ENCODE data around the gene SRSF3. TPM values are rescaled to one million over a fixed set of nuclear protein-coding genes. Genes with fewer than 3 reads are reported as not detected.
"Not testable (repeated sequence)": the region's sequence is repeated elsewhere in the genome, so short reads cannot be mapped to it uniquely, and the experiment has no call there.

SRSF3 gene
- polyA plus RNA-seq, 4 donors: 115 to 400 (median 219) TPM

- DNase-seq (no peak), FAIRE-seq (no peak)
- peak overlapping the region; percentile 49 to 98 (median 79) for H3K4me3 ChIP-seq (ENCODE audit: low read depth in 1 of 3, low read length in 3 of 3)
- peaks cover 20 to 32% (median 27%) of the 10 kb centered on the region in 3 donors for H3K36me3 ChIP-seq (ENCODE audit: control insufficient read depth in 3 of 3, insufficient read depth in 2 of 3, low read depth in 1 of 3, low read length in 3 of 3)
- no peaks in the 10 kb centered on the region for H3K9me3 ChIP-seq (ENCODE audit: control insufficient read depth in 2 of 2, insufficient read depth in 1 of 2, low read depth in 1 of 2, low read length in 1 of 2)
- WGBS, 3 donors: 0 to 1% (median 0%) methylated on average over 5 of the region's 5 CpGs
- peak overlapping the region in 2 of 3 donors; percentile 44 to 95 for H3K27ac ChIP-seq (ENCODE audit: low read depth in 1 of 3, low read length in 2 of 3)
- peaks cover 2 to 32% (median 10%) of the 10 kb centered on the region in 3 donors for H3K4me1 ChIP-seq (ENCODE audit: control insufficient read depth in 3 of 3, insufficient read depth in 2 of 3, low read depth in 1 of 3, low read length in 2 of 3)
- H3K27me3 ChIP-seq (ENCODE audit: control insufficient read depth in 3 of 3, insufficient read depth in 3 of 3, low read length in 3 of 3): no peaks in the 10 kb centered on the region
Observed at GRCh38 chr6:36596356-36596755, 2.2 kb downstream of the SRSF3 start.

- peak overlapping the region in 1 of 3 donors; percentile 25 for H3K27ac ChIP-seq (ENCODE audit: low read depth in 1 of 3, low read length in 2 of 3)
Observed at GRCh38 chr6:36597775-36598174, 3.6 kb downstream of the SRSF3 start.

GRCh38 chr6:36598326-36598725 is 4.2 kb downstream of the SRSF3 start:
- H3K27me3 ChIP-seq (ENCODE audit: control insufficient read depth in 3 of 3, insufficient read depth in 3 of 3, low read length in 3 of 3): no peaks in the 10 kb centered on the region
- no peaks in the 10 kb centered on the region for H3K9me3 ChIP-seq (ENCODE audit: control insufficient read depth in 2 of 2, insufficient read depth in 1 of 2, low read depth in 1 of 2, low read length in 1 of 2)
- WGBS, 3 donors: 2 to 18% (median 10%) methylated on average over 9 of the region's 9 CpGs
- FAIRE-seq: no peak
- DNase-seq: no peak
- H3K36me3 ChIP-seq (ENCODE audit: control insufficient read depth in 3 of 3, insufficient read depth in 2 of 3, low read depth in 1 of 3, low read length in 3 of 3): peaks cover 23 to 35% (median 30%) of the 10 kb centered on the region in 3 donors
- peak overlapping the region in 2 of 3 donors; percentile 37 to 98 for H3K4me3 ChIP-seq (ENCODE audit: low read depth in 1 of 3, low read length in 3 of 3)
- peaks cover 2 to 36% (median 10%) of the 10 kb centered on the region in 3 donors for H3K4me1 ChIP-seq (ENCODE audit: control insufficient read depth in 3 of 3, insufficient read depth in 2 of 3, low read depth in 1 of 3, low read length in 2 of 3)
- peak overlapping the region in 2 of 3 donors; percentile 25 to 52 for H3K27ac ChIP-seq (ENCODE audit: low read depth in 1 of 3, low read length in 2 of 3)

More at GRCh38 chr6:36597775-36598174, 3.6 kb downstream of the SRSF3 start:
- WGBS, 3 donors: 4 to 9% (median 5%) methylated on average over 1 of the region's 1 CpG
- H3K9me3 ChIP-seq (ENCODE audit: control insufficient read depth in 2 of 2, insufficient read depth in 1 of 2, low read depth in 1 of 2, low read length in 1 of 2): no peaks in the 10 kb centered on the region
- FAIRE-seq (no peak), DNase-seq (no peak)
- H3K27me3 ChIP-seq (ENCODE audit: control insufficient read depth in 3 of 3, insufficient read depth in 3 of 3, low read length in 3 of 3): no peaks in the 10 kb centered on the region
- peak overlapping the region in 2 of 3 donors; percentile 79 to 98 for H3K4me3 ChIP-seq (ENCODE audit: low read depth in 1 of 3, low read length in 3 of 3)
- H3K4me1 ChIP-seq (ENCODE audit: control insufficient read depth in 3 of 3, insufficient read depth in 2 of 3, low read depth in 1 of 3, low read length in 2 of 3): peaks cover 2 to 32% (median 10%) of the 10 kb centered on the region in 3 donors
- H3K36me3 ChIP-seq (ENCODE audit: control insufficient read depth in 3 of 3, insufficient read depth in 2 of 3, low read depth in 1 of 3, low read length in 3 of 3): peaks cover 23 to 35% (median 30%) of the 10 kb centered on the region in 3 donors

GRCh38 chr6:36598739-36599318 is 4.7 kb downstream of the SRSF3 start:
- peak overlapping the region in 2 of 3 donors; percentile 37 to 98 for H3K4me3 ChIP-seq (ENCODE audit: low read depth in 1 of 3, low read length in 3 of 3)
- peak overlapping the region in 2 of 3 donors; percentile 3 to 52 for H3K27ac ChIP-seq (ENCODE audit: low read depth in 1 of 3, low read length in 2 of 3)
- H3K36me3 ChIP-seq (ENCODE audit: control insufficient read depth in 3 of 3, insufficient read depth in 2 of 3, low read depth in 1 of 3, low read length in 3 of 3): peaks cover 23 to 35% (median 33%) of the 10 kb centered on the region in 3 donors
- DNase-seq: no peak
- H3K27me3 ChIP-seq (ENCODE audit: control insufficient read depth in 3 of 3, insufficient read depth in 3 of 3, low read length in 3 of 3): no peaks in the 10 kb centered on the region
- no peaks in the 10 kb centered on the region for H3K9me3 ChIP-seq (ENCODE audit: control insufficient read depth in 2 of 2, insufficient read depth in 1 of 2, low read depth in 1 of 2, low read length in 1 of 2)
- FAIRE-seq: no peak
- 13 to 38% (median 29%) methylated on average over 11 of the region's 11 CpGs for WGBS, 3 donors
- H3K4me1 ChIP-seq (ENCODE audit: control insufficient read depth in 3 of 3, insufficient read depth in 2 of 3, low read depth in 1 of 3, low read length in 2 of 3): peaks cover 4 to 31% (median 13%) of the 10 kb centered on the region in 3 donors

- Histone ChIP-seq H3K9me3 (ENCODE audit: control insufficient read depth in 2 of 2, insufficient read depth in 1 of 2, low read depth in 1 of 2, low read length in 1 of 2) (no peaks in the 10 kb centered on the region), H3K27me3 (ENCODE audit: control insufficient read depth in 3 of 3, insufficient read depth in 3 of 3, low read length in 3 of 3) (no peaks in the 10 kb centered on the region), H3K36me3 (ENCODE audit: control insufficient read depth in 3 of 3, insufficient read depth in 2 of 3, low read depth in 1 of 3, low read length in 3 of 3) (peaks cover 28 to 39% (median 37%) of the 10 kb centered on the region in 3 donors), H3K4me3 (ENCODE audit: low read depth in 1 of 3, low read length in 3 of 3) (peak overlapping the region in 1 of 3 donors; percentile 31), H3K4me1 (ENCODE audit: control insufficient read depth in 3 of 3, insufficient read depth in 2 of 3, low read depth in 1 of 3, low read length in 2 of 3) (peaks cover 7 to 30% (median 20%) of the 10 kb centered on the region in 3 donors), H3K27ac (ENCODE audit: low read depth in 1 of 3, low read length in 2 of 3) (peak overlapping the region in 1 of 3 donors; percentile 53)
- FAIRE-seq: no peak
- WGBS, 3 donors: 40 to 47% (median 47%) methylated on average over 14 of the region's 14 CpGs
- peak in 1 of 2 donors; percentile 55 for DNase-seq
Observed at GRCh38 chr6:36599791-36600209, 5.6 kb downstream of the SRSF3 start.

- FAIRE-seq (no peak), DNase-seq (no peak)
- Histone ChIP-seq H3K27me3 (ENCODE audit: control insufficient read depth in 3 of 3, insufficient read depth in 3 of 3, low read length in 3 of 3) (no peaks in the 10 kb centered on the region), H3K36me3 (ENCODE audit: control insufficient read depth in 3 of 3, insufficient read depth in 2 of 3, low read depth in 1 of 3, low read length in 3 of 3) (peaks cover 28 to 44% (median 42%) of the 10 kb centered on the region in 3 donors), H3K4me1 (ENCODE audit: control insufficient read depth in 3 of 3, insufficient read depth in 2 of 3, low read depth in 1 of 3, low read length in 2 of 3) (peaks cover 7 to 30% (median 21%) of the 10 kb centered on the region in 3 donors), H3K4me3 (ENCODE audit: low read depth in 1 of 3, low read length in 3 of 3) (no peak overlapping the region), H3K27ac (ENCODE audit: low read depth in 1 of 3, low read length in 2 of 3) (no peak overlapping the region), H3K9me3 (ENCODE audit: control insufficient read depth in 2 of 2, insufficient read depth in 1 of 2, low read depth in 1 of 2, low read length in 1 of 2) (no peaks in the 10 kb centered on the region)
- 44 to 62% (median 57%) methylated on average over 5 to 6 of the region's 6 CpGs for WGBS, 3 donors
Observed at GRCh38 chr6:36600564-36601146, 6.5 kb downstream of the SRSF3 start.

GRCh38 chr6:36601818-36602217 is 7.7 kb downstream of the SRSF3 start:
- 37 to 49% (median 43%) methylated on average over 3 of the region's 3 CpGs for WGBS, 3 donors
- H3K4me3 ChIP-seq (ENCODE audit: low read depth in 1 of 3, low read length in 3 of 3); H3K27me3 ChIP-seq (ENCODE audit: control insufficient read depth in 3 of 3, insufficient read depth in 3 of 3, low read length in 3 of 3); H3K9me3 ChIP-seq (ENCODE audit: control insufficient read depth in 2 of 2, insufficient read depth in 1 of 2, low read depth in 1 of 2, low read length in 1 of 2); DNase-seq; H3K27ac ChIP-seq (ENCODE audit: low read depth in 1 of 3, low read length in 2 of 3); FAIRE-seq: not testable (repeated sequence)
- H3K36me3 ChIP-seq (ENCODE audit: control insufficient read depth in 3 of 3, insufficient read depth in 2 of 3, low read depth in 1 of 3, low read length in 3 of 3): peaks cover 28 to 51% (median 44%) of the 10 kb centered on the region in 3 donors
- peaks cover 7 to 30% (median 24%) of the 10 kb centered on the region in 3 donors for H3K4me1 ChIP-seq (ENCODE audit: control insufficient read depth in 3 of 3, insufficient read depth in 2 of 3, low read depth in 1 of 3, low read length in 2 of 3)

- H3K4me1 ChIP-seq (ENCODE audit: control insufficient read depth in 3 of 3, insufficient read depth in 2 of 3, low read depth in 1 of 3, low read length in 2 of 3): peaks cover 10 to 36% (median 19%) of the 10 kb centered on the region in 3 donors
- H3K4me3 ChIP-seq (ENCODE audit: low read depth in 1 of 3, low read length in 3 of 3): no peak overlapping the region
- no peak for DNase-seq
- peaks cover 17 to 48% (median 39%) of the 10 kb centered on the region in 3 donors for H3K36me3 ChIP-seq (ENCODE audit: control insufficient read depth in 3 of 3, insufficient read depth in 2 of 3, low read depth in 1 of 3, low read length in 3 of 3)
- H3K27me3 ChIP-seq (ENCODE audit: control insufficient read depth in 3 of 3, insufficient read depth in 3 of 3, low read length in 3 of 3): no peaks in the 10 kb centered on the region
- H3K9me3 ChIP-seq (ENCODE audit: control insufficient read depth in 2 of 2, insufficient read depth in 1 of 2, low read depth in 1 of 2, low read length in 1 of 2): no peaks in the 10 kb centered on the region
- no peak for FAIRE-seq
- WGBS, 3 donors: 75 to 86% (median 85%) methylated on average over 3 of the region's 3 CpGs
- peak overlapping the region in 1 of 3 donors; percentile 41 for H3K27ac ChIP-seq (ENCODE audit: low read depth in 1 of 3, low read length in 2 of 3)
Observed at GRCh38 chr6:36603222-36604089, 9.3 kb downstream of the SRSF3 start.

All from small intestine (tissue), 7 donors.